Measurements from ENCODE around the gene KCNK3. TPM values are rescaled to one million over a fixed set of nuclear protein-coding genes. Genes with fewer than 3 reads are reported as not detected.

The KCNK3 gene
- total and polyA plus RNA-seq, 10 of the 15 experiments (the other 5 are each of a cell fraction or from before 2014, with no cell fraction given) = 0.13 TPM; not detected in 9

DNA sequence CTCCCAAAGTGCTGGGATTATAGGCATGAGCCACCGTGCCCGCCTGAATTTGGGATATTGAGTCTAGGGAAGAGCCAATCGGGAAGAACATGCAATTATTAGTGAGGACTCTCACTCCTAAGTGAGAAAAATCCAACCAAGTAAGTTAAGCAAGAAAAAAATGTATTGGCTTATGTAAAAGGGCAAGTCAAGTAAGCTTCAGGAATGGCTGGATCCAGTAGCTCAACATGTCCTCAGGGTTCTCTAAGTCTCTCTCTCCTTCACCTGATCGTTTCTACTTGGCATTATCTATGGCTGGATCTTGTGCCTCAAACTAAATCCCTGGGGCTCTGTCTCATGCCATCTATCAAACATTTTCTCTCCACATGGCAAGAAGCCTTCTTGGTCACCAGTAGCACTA lies 35.3 kb upstream of the KCNK3 start:
- DNase-seq (ENCODE audit: low read depth, low spot score) = no peak
- no peak for TF ChIP-seq RB1 (IDR thresholded peaks at IDR 0.05; ENCODE audit: borderline replicate concordance)
- TF ChIP-seq RAD21 (IDR thresholded peaks at IDR 0.05; ENCODE audit: insufficient read depth, low read depth, low read length) = no peak
- TF ChIP-seq, protein P1, sequence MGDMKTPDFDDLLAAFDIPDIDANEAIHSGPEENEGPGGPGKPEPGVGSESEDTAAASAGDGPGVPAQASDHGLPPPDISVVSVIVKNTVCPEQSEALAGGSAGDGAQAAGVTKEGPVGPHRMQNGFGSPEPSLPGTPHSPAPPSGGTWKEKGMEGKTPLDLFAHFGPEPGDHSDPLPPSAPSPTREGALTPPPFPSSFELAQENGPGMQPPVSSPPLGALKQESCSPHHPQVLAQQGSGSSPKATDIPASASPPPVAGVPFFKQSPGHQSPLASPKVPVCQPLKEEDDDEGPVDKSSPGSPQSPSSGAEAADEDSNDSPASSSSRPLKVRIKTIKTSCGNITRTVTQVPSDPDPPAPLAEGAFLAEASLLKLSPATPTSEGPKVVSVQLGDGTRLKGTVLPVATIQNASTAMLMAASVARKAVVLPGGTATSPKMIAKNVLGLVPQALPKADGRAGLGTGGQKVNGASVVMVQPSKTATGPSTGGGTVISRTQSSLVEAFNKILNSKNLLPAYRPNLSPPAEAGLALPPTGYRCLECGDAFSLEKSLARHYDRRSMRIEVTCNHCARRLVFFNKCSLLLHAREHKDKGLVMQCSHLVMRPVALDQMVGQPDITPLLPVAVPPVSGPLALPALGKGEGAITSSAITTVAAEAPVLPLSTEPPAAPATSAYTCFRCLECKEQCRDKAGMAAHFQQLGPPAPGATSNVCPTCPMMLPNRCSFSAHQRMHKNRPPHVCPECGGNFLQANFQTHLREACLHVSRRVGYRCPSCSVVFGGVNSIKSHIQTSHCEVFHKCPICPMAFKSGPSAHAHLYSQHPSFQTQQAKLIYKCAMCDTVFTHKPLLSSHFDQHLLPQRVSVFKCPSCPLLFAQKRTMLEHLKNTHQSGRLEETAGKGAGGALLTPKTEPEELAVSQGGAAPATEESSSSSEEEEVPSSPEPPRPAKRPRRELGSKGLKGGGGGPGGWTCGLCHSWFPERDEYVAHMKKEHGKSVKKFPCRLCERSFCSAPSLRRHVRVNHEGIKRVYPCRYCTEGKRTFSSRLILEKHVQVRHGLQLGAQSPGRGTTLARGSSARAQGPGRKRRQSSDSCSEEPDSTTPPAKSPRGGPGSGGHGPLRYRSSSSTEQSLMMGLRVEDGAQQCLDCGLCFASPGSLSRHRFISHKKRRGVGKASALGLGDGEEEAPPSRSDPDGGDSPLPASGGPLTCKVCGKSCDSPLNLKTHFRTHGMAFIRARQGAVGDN (IDR thresholded peaks at IDR 0.05) = no peak
- TF ChIP-seq, protein P2, sequence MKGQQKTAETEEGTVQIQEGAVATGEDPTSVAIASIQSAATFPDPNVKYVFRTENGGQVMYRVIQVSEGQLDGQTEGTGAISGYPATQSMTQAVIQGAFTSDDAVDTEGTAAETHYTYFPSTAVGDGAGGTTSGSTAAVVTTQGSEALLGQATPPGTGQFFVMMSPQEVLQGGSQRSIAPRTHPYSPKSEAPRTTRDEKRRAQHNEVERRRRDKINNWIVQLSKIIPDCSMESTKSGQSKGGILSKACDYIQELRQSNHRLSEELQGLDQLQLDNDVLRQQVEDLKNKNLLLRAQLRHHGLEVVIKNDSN (IDR thresholded peaks at IDR 0.05; ENCODE audit: borderline replicate concordance, extremely low read length, insufficient read depth, low read depth, low read length) = no peak
- TF ChIP-seq FOXK2 (IDR thresholded peaks at IDR 0.05) = no peak
- TF ChIP-seq YY1 (IDR thresholded peaks at IDR 0.05; ENCODE audit: low read depth, low read length) = no peak
- no peak for TF ChIP-seq ZNF592 (IDR thresholded peaks at IDR 0.05)
- TF ChIP-seq TAF1 (IDR thresholded peaks at IDR 0.05; ENCODE audit: borderline replicate concordance, low read depth, low read length) = no peak
- TF ChIP-seq ZBED1 (IDR thresholded peaks at IDR 0.05; ENCODE audit: borderline replicate concordance) = no peak
- TF ChIP-seq SREBF1 (IDR thresholded peaks at IDR 0.05; ENCODE audit: low read length) = no peak
- no peak for TF ChIP-seq NRF1 (conservative IDR thresholded peaks at IDR 0.05; ENCODE audit: low read depth, low read length)
- TF ChIP-seq MEF2A (IDR thresholded peaks at IDR 0.05; ENCODE audit: insufficient read depth, low read depth, low read length) = no peak
- Histone ChIP-seq H3K27ac (ENCODE audit: control insufficient read depth, insufficient read depth) (no peak overlapping the region), H3K4me3 (no peak overlapping the region), H2AFZ (ENCODE audit: control insufficient read depth, low read depth, low read length) (no peak overlapping the region), H3K79me2 (ENCODE audit: control insufficient read depth, insufficient read depth, low read length) (no peaks in the 10 kb centered on the region), H3K27me3 (replicated peaks in 1 of 2; ENCODE audit: control insufficient read depth in 2 of 2, insufficient read depth in 2 of 2, low read length in 1 of 2) (peaks cover 0 to 3% of the 10 kb centered on the region in 2 experiments; a peak in 1 of 4 replicates), H3K36me3 (ENCODE audit: control insufficient read depth in 2 of 2, insufficient read depth in 2 of 2, low read length in 1 of 2) (no peaks in the 10 kb centered on the region), H3K9me3 (replicated peaks; ENCODE audit: control insufficient read depth, insufficient read depth, low read length) (no peaks in the 10 kb centered on the region; the same call in 1 of the 3 replicates), H3K9ac (ENCODE audit: control insufficient read depth, insufficient read depth, low read length) (no peak overlapping the region), H3K4me2 (ENCODE audit: control insufficient read depth, insufficient read depth) (no peak overlapping the region), H4K20me1 (ENCODE audit: control insufficient read depth, insufficient read depth) (no peaks in the 10 kb centered on the region), H3K4me1 (ENCODE audit: control insufficient read depth, insufficient read depth, low read length) (no peaks in the 10 kb centered on the region)
- intact Hi-C loops (cut with micrococcal nuclease; ENCODE audit: unreplicated experiment) (no loop called here), in situ Hi-C loops (cut with MboI) (no loop called here)
- POLR2A ChIA-PET = no interaction called here
- WGBS (ENCODE audit: insufficient coverage, insufficient replicate concordance, low lambda C conversion rate, missing lambda C conversion rate) = 32% methylated on average over 4 of the region's 4 CpGs
- no peak for ATAC-seq
- RAD21 ChIA-PET (ENCODE audit: unreplicated experiment) = no interaction called here
- CTCF ChIA-PET = no interaction called here
- SMC1A ChIA-PET (ENCODE audit: uncharacterized antibody, unreplicated experiment) = interaction anchor here (1.4 kb wide), 1 partner anchor 20 kb away, joined by 3 read pairs; no protein-coding TSS in a partner anchor
- FAIRE-seq = no peak
- BruUV-seq (replicated peaks) = no TSS peak
